NCI-H1105 treated with DMSO at 0.1 percent for 48 hours (cell line): ENCODE results near the gene RPS16.

Experiments used
- DNase-seq: peaks from one replicate; lab custom pipeline; 2025; lab: John Stamatoyannopoulos, UW

The RPS16 gene

GRCh38 chr19:39385629-39386411, 49.9 kb downstream of the RPS16 start:
- DNase-seq, result no peak

GRCh38 chr19:39384839-39385568, 50.7 kb downstream of the RPS16 start:
- DNase-seq, result no peak
